GM10266 (cell line): ENCODE measurements around the gene BMP3.
A peak's percentile ranks its signal among the peaks of the same experiment; 100 is the strongest.

Experiments
- DNase-seq: peaks from one replicate; pipeline ENCODE4 v3.0.0; 2012; ENCODE audit errors: extremely low spot score
- TF ChIP-seq, protein P1 (sequence below): IDR thresholded peaks from 2 replicates; pipeline ENCODE4 v1.5.1; 2012; ENCODE audit warnings: mild to moderate bottlenecking, low read depth; ENCODE audit not compliant: control insufficient read depth, insufficient read depth; ENCODE audit errors: missing control alignments

The BMP3 gene

DNA sequence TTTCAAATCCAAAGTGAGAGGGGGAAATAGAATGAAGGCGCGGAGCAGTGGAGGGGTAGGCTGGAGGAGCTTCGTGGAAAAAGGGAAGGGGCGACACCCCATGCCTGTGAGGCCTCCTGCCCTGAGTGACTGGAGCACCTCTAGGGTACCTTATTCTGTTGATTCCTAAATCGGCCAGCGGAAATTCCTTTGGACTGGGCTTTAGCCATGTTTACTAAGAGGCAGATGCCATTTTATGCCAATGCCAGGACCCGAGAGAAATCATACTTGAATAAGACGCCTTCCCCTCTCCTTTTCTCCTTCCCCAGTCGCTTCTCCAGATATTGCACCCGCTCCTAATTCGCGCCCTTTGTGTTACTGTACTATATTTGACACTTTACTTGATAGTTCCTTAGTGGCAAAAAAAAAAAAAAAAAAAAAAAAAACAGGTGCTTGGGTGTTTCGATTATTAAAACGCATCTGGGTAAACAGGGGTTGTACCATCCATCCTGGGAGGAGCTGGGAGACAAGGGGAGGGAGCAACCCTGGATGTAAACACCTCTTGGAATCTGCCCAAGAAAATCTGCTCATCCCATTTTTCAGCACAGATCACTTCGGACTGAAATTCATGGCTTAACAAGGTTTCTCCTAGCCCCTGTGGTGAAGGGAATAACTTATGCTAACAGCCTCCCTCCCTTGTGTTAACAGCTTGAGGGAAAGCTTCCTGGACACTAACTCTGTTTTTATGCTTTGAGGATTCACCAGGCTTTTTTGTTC, 1.5 kb downstream of the BMP3 start:
- TF ChIP-seq, protein P1, sequence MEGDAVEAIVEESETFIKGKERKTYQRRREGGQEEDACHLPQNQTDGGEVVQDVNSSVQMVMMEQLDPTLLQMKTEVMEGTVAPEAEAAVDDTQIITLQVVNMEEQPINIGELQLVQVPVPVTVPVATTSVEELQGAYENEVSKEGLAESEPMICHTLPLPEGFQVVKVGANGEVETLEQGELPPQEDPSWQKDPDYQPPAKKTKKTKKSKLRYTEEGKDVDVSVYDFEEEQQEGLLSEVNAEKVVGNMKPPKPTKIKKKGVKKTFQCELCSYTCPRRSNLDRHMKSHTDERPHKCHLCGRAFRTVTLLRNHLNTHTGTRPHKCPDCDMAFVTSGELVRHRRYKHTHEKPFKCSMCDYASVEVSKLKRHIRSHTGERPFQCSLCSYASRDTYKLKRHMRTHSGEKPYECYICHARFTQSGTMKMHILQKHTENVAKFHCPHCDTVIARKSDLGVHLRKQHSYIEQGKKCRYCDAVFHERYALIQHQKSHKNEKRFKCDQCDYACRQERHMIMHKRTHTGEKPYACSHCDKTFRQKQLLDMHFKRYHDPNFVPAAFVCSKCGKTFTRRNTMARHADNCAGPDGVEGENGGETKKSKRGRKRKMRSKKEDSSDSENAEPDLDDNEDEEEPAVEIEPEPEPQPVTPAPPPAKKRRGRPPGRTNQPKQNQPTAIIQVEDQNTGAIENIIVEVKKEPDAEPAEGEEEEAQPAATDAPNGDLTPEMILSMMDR, result no peak
- no peak for DNase-seq

GRCh38 chr4:81032771-81033684, 2.5 kb downstream of the BMP3 start:
- DNase-seq, result no peak
- TF ChIP-seq, protein P1, result no peak

GRCh38 chr4:81038636-81039350, 8.3 kb downstream of the BMP3 start:
- DNase-seq, result no peak
- TF ChIP-seq, protein P1, result no peak

DNA sequence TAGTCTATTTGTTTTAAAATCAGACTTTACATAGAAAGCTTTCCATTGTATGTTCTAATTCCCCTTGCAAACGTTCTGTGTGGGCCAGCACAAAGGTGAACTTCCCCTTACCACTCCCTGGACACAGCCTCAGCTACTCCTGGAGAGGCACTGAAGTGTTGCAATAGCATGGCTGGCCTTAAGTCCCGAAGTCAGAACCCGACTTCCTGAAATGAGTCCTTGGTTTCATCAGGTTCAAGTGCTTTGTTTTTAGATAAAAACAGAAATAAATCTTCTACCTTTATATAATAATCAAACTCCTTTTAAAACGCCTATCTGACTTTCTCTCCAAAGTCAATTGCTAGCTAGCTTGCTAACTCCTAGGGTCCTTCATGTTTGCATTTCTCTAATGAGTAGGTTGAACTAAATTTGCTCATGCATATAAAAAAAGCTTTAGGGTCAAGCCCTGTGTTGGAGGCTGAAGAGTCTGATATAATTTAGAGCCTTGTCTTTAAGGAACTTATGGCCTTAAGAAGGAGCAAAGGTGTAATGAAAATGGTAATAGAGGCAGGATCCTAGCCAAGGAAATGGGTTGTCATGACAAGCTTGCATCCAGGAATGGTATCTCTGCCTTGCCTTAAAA, 9.0 kb downstream of the BMP3 start:
- TF ChIP-seq, protein P1, result no peak
- DNase-seq, result no peak

GRCh38 chr4:81040012-81040659, 9.6 kb downstream of the BMP3 start:
- DNase-seq, result peak; percentile 24
- TF ChIP-seq, protein P1, result peak; percentile 66

DNA sequence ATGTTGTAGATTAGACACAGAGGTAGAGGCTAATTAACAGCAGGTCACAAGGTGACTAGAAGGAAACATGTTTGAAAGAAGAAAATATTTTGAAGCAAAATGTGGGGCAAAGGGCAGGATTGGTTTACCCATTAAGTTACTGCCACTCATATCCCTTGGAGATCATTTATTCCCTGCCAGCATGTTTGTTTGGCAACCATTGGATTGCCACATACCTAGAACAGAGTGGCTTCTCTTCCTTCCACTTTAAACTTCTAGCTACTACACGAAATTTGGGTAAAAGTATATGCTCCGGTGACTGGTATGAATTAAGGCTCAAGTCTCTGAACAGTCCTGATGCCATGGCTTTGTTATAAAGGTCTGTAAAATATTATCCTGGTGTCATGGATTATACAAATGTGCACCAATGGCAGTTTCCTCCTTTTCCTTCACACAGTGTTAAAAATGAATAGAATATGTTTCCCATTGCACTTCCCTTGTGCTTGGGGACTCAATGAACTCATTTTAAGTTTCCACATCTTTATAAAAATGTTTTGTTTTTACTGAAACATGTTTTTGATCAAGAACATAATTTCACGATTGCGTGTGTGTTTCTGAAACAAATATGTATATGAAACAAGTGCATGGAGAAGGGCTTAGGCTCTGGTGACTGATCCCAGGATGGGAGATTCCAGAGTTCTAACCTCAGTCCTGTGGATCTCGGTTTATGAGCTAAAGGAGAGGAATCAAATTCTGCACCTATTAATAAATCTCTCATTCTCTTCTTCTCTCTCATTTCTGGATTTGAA, 12.3 kb downstream of the BMP3 start:
- DNase-seq, result no peak
- TF ChIP-seq, protein P1, result no peak
